Common myeloid progenitor, CD34-positive (primary cell): ENCODE data around the gene MBNL1.
A peak's percentile ranks its signal among the peaks of the same experiment; 100 is the strongest.

Experiments
- CTCF ChIA-PET: fragments of 350-600 bp; sonication (Branson Sonifier 250); formaldehyde crosslinking; loops from one replicate; lab custom pipeline; 2021; ENCODE audit warnings: antibody characterized with exemption; lab: Charles Lee
- POLR2A ChIA-PET: fragments of 350-600 bp; sonication (Branson Sonifier 250); formaldehyde crosslinking; loops from one replicate; lab custom pipeline; 2021; ENCODE audit warnings: antibody characterized with exemption; lab: Charles Lee
- DNase-seq, 3 donors: peaks; one replicate each; pipeline versions ENCODE4 v3.0.0 to v3.0.0-alpha.2; 2013
- H3K27ac ChIP-seq, 2 experiments: 1 replicate in 1 of 2; 2 replicates in 1 of 2; pipeline ENCODE4 v1.7.0; 2013; ENCODE audit warnings: inconsistent platforms in 2 of 2, low read length in 2 of 2, mild to moderate bottlenecking in 2 of 2, low read depth in 1 of 2, moderate library complexity in 1 of 2; ENCODE audit not compliant: severe bottlenecking in 2 of 2, insufficient read depth in 1 of 2, poor library complexity in 1 of 2
- H3K27me3 ChIP-seq, 5 experiments: replicated peaks in 2 of 5; 1 replicate in 3 of 5; 2 replicates in 2 of 5; pipeline versions ENCODE4 v1.6.1 to v1.7.0; 2013; ENCODE audit warnings: low read length in 4 of 5, mild to moderate bottlenecking in 2 of 5, moderate library complexity in 2 of 5, inconsistent platforms in 1 of 5; ENCODE audit not compliant: insufficient read depth in 5 of 5, control insufficient read depth in 4 of 5
- H3K36me3 ChIP-seq, 4 experiments: 1 replicate in 2 of 4; 2 replicates in 2 of 4; pipeline versions ENCODE4 v1.6.1 to v1.7.0; 2013; ENCODE audit warnings: low read length in 3 of 4, control low read depth in 1 of 4, mild to moderate bottlenecking in 1 of 4; ENCODE audit not compliant: control insufficient read depth in 4 of 4, insufficient read depth in 4 of 4
- H3K4me1 ChIP-seq, 4 experiments: 1 replicate in 3 of 4; 2 replicates in 1 of 4; pipeline versions ENCODE4 v1.6.1 to v1.7.1; 2013; ENCODE audit warnings: low read length in 3 of 4, mild to moderate bottlenecking in 3 of 4, control low read depth in 1 of 4, inconsistent platforms in 1 of 4, moderate library complexity in 1 of 4; ENCODE audit not compliant: control insufficient read depth in 4 of 4, insufficient read depth in 4 of 4; ENCODE audit errors: control extremely low read depth in 1 of 4
- H3K4me3 ChIP-seq, 7 experiments: 1 replicate in 4 of 7; 2 replicates in 3 of 7; pipeline versions ENCODE4 v1.5.1 to v1.7.0; 2013; ENCODE audit warnings: mild to moderate bottlenecking in 7 of 7, low read length in 6 of 7, moderate library complexity in 6 of 7, inconsistent platforms in 2 of 7, low read depth in 2 of 7, control low read depth in 1 of 7; ENCODE audit not compliant: insufficient read depth in 4 of 7, control insufficient read depth in 1 of 7; ENCODE audit errors: extremely low read depth in 1 of 7
- H3K9me3 ChIP-seq, 5 experiments: 1 replicate in 4 of 5; 2 replicates in 1 of 5; pipeline versions ENCODE4 v1.6.1 to v1.7.1; 2013; ENCODE audit warnings: low read length in 4 of 5, mild to moderate bottlenecking in 2 of 5, inconsistent platforms in 1 of 5, low read depth in 1 of 5, moderate library complexity in 1 of 5; ENCODE audit not compliant: control insufficient read depth in 4 of 5, insufficient read depth in 2 of 5; ENCODE audit errors: control extremely low read depth in 1 of 5
- WGBS: methylation state at CpG from one replicate; pipeline ENCODE4 v1.1.5; 2013; ENCODE audit not compliant: insufficient coverage; 5-methylcytosine and 5-hydroxymethylcytosine counted together

Gene MBNL1

DNA sequence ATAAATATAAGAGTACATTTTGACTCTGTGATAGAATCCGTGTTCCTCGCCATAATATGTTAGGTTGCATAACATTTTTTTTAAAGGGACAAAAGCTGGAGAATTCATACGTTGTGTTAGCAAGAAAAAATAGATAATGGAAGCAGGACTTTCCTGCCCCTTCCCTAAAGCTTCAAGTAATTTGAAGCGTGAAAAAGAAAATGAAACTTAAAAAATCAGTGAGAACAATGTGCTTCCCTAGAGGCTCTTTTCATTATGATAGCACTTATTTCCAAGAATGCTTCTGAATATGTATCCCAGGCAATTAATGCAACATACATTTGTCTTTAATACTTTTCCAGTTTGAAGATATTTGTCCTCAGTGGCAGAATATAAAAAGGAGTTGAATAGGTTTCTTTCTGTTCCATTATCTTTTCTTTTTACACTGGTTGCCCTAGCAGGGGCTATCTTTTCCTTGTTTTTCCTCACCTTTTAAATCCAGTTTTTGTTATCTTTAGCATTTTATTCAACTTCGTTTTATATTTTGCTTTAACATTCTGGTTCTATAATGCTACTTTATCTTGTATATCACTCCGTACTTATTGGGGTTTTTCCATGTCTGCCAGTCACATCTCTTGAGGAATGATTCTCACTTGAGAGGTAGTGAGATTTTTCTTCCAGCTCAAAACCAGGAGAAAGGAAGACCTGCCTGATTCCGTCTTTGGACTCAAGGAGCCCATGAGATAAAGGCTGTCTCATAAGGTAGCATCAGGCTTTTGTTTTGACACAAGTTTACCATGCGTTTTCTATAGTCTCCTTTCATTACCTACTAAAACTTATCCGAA is 113.8 kb downstream of the MBNL1 start:
- ChIA-PET CTCF (interaction anchor here (0.8 to 2.5 kb wide), 8 partner anchors 8 to 121 kb away, joined by 3 to 9 read pairs (median 3); no protein-coding TSS in a partner anchor), POLR2A (no interaction called here)
- DNase-seq, result peak in 2 of 3 donors; percentile 37 to 47
- Histone ChIP-seq H3K9me3 (no peaks in the 10 kb centered on the region), H3K4me1 (peaks cover 4 to 64% (median 38%) of the 10 kb centered on the region in 4 experiments), H3K27ac (peak overlapping the region; percentile 29 to 73), H3K27me3 (no peaks in the 10 kb centered on the region), H3K4me3 (peak overlapping the region in 4 of 7 experiments; percentile 10 to 64 (median 50)), H3K36me3 (peaks cover 5 to 22% (median 10%) of the 10 kb centered on the region in 4 experiments)
- 58% methylated on average over 4 of the region's 9 CpGs for WGBS

GRCh38 chr3:152383136-152383606 is 114.4 kb downstream of the MBNL1 start:
- 88% methylated on average over 1 of the region's 1 CpG for WGBS
- CTCF ChIA-PET, result interaction anchor here (0.8 to 1.0 kb wide), 5 partner anchors 15 to 122 kb away, joined by 3 to 4 read pairs (median 3); no protein-coding TSS in a partner anchor
- Histone ChIP-seq H3K4me3 (peak overlapping the region in 1 of 7 experiments; percentile 21), H3K27me3 (no peaks in the 10 kb centered on the region), H3K36me3 (peaks cover 5 to 22% (median 8%) of the 10 kb centered on the region in 4 experiments), H3K4me1 (peaks cover 4 to 65% (median 34%) of the 10 kb centered on the region in 4 experiments), H3K27ac (no peak overlapping the region), H3K9me3 (no peaks in the 10 kb centered on the region)
- POLR2A ChIA-PET, result no interaction called here
- DNase-seq, result no peak

DNA sequence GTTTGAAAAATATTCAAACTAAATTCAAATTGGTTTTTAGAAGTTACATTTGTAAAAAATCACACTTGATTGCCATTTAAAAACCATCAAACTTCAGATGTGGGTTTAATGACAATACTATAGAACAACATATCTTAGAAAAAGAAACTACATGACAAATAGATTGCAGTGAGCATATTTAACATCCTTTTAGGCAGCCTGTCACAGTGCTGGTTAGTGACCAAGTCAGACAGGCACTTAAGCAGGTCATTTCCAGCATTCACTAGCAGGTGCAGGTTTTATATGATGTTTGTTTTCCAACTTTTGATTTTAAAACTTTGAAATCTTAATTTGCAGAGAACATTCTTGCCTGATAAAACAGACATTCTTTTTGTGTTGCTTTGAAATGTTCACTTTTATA is 115.7 kb downstream of the MBNL1 start:
- H3K4me3 ChIP-seq, result no peak overlapping the region
- H3K4me1 ChIP-seq, result peaks cover 4 to 65% (median 29%) of the 10 kb centered on the region in 4 experiments
- peak in 1 of 3 donors; percentile 33 for DNase-seq
- H3K36me3 ChIP-seq, result peaks cover 1 to 31% (median 11%) of the 10 kb centered on the region in 4 experiments
- CTCF ChIA-PET, result no interaction called here
- no peaks in the 10 kb centered on the region for H3K9me3 ChIP-seq
- no peaks in the 10 kb centered on the region for H3K27me3 ChIP-seq
- POLR2A ChIA-PET, result no interaction called here
- no peak overlapping the region for H3K27ac ChIP-seq

DNA sequence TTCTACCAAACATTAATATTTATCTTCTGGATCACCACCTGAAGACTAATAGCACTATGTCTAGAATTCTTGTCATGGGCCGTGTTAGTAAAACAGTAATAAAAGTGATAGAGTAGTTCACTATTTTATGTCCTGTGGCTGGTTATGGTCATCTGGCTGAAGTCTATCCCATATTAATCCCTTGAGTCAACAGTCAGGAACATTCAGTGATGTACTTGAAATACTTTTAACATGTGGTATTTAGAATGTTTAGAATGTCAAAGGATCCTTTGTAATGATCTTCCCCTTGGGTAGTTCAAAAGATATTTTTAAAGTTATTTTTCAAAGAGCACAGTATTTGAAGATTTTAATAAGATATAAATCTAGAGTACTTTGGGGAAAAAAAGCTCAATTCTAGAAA is 117.0 kb downstream of the MBNL1 start:
- no peaks in the 10 kb centered on the region for H3K27me3 ChIP-seq
- H3K9me3 ChIP-seq, result no peaks in the 10 kb centered on the region
- no CpG with 5 or more reads among the region's 1 CpG for WGBS
- H3K4me3 ChIP-seq, result no peak overlapping the region
- no peak for DNase-seq
- no peak overlapping the region for H3K27ac ChIP-seq
- CTCF ChIA-PET, result no interaction called here
- POLR2A ChIA-PET, result no interaction called here
- peaks cover 7 to 58% (median 21%) of the 10 kb centered on the region in 4 experiments for H3K4me1 ChIP-seq
- H3K36me3 ChIP-seq, result peaks cover 5 to 31% (median 11%) of the 10 kb centered on the region in 4 experiments

GRCh38 chr3:152386208-152386607 is 117.5 kb downstream of the MBNL1 start:
- H3K36me3 ChIP-seq, result peaks cover 5 to 30% (median 12%) of the 10 kb centered on the region in 4 experiments
- no peaks in the 10 kb centered on the region for H3K9me3 ChIP-seq
- ChIA-PET CTCF (interaction anchor here (0.8 kb wide), 1 partner anchor 45 kb away, joined by 3 read pairs; no protein-coding TSS in a partner anchor), POLR2A (no interaction called here)
- no peaks in the 10 kb centered on the region for H3K27me3 ChIP-seq
- H3K27ac ChIP-seq, result no peak overlapping the region
- peaks cover 7 to 58% (median 18%) of the 10 kb centered on the region in 4 experiments for H3K4me1 ChIP-seq
- no peak for DNase-seq
- H3K4me3 ChIP-seq, result no peak overlapping the region

DNA sequence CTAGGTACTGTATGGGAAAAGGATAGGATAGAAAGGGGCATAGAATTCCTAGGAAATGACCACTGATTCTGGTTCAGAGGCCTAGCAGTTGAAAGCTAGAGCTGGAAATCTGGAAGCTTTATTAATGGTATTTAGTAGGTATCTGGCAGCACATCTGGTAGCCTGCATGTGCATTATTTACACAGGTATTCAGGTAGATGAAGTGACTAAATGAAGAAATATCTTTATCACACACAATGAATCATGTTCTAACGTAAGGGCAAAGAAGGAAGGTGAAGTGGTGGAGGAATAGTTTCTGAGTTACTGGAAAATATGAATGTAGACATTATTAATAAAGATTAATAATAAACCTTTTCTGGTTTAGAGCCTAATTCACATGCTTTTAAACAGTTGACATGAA is 119.9 kb downstream of the MBNL1 start:
- Histone ChIP-seq H3K9me3 (no peaks in the 10 kb centered on the region), H3K4me1 (peaks cover 4 to 38% (median 10%) of the 10 kb centered on the region in 4 experiments), H3K4me3 (peak overlapping the region in 1 of 7 experiments; percentile 1), H3K36me3 (peaks cover 5 to 32% (median 14%) of the 10 kb centered on the region in 4 experiments), H3K27ac (no peak overlapping the region), H3K27me3 (no peaks in the 10 kb centered on the region)
- no CpG with 5 or more reads among the region's 1 CpG for WGBS
- CTCF ChIA-PET, result interaction anchor here (0.6 to 2.3 kb wide), 3 partner anchors 11 to 21 kb away, joined by 3 to 11 read pairs (median 6); no protein-coding TSS in a partner anchor
- DNase-seq, result no peak
- POLR2A ChIA-PET, result no interaction called here
